HG02981 (cell line): Measurements from ENCODE around the gene TFAP2C.
"Not testable (repeated sequence)": the region's sequence is repeated elsewhere in the genome, so short reads cannot be mapped to it uniquely, and the experiment has no call there.

Source experiments
- ATAC-seq: cut with Tn5 transposase; IDR thresholded peaks from one replicate; pipeline ENCODE4 v1.9.1; 2021; ENCODE audit warnings: mild to moderate bottlenecking, moderate library complexity; ENCODE audit not compliant: unreplicated experiment

TFAP2C gene

DNA sequence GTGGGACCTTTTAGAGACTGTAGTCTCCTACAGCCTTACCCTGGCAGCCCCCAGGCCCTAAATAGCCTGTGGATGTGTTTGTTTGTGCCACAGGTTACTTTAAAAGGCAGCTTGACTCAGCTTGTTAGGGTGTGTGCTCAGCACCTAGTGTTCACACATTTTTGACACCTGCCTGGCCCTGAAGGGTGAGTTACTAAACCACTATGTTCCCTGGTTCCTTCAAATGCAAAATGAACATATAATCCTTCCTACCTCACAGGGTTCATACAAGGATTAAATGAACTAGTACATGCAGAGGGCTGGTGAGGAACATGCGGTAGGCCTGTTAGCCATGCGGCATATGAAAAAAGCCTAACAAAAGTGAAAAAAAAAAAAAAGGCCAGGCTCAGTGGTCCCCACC is 14.9 kb upstream of the TFAP2C start:
- ATAC-seq = no peak

- ATAC-seq = no peak
Observed at GRCh38 chr20:56616716-56617115, 12.4 kb upstream of the TFAP2C start.

- no peak for ATAC-seq
Observed at GRCh38 chr20:56617489-56617888, 11.6 kb upstream of the TFAP2C start.

GRCh38 chr20:56621730-56622129 is 7.4 kb upstream of the TFAP2C start:
- no peak for ATAC-seq

GRCh38 chr20:56623930-56624329 is 5.2 kb upstream of the TFAP2C start:
- ATAC-seq = not testable (repeated sequence)

GRCh38 chr20:56624786-56625681 is 4.1 kb upstream of the TFAP2C start:
- no peak for ATAC-seq

DNA sequence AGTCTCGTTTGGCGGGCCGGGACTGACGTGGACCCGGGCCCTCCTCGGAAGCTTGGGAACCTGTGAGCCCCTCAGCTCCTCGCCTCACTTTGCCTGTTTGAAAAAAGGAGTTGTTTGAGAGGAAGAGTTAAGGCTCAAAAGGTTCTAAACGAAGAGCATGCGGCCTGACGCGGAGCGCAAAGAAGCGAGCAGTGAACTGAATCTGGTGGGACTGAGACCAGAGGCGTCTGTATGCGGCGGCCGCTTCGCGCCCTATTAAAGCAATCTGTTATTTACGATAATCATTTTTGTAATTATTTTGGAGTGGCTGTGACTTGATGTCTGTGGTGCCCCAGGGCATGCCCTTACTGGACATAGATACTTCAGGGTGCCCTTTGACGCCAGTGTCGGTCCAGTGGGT is 3.3 kb upstream of the TFAP2C start:
- ATAC-seq = no peak

DNA sequence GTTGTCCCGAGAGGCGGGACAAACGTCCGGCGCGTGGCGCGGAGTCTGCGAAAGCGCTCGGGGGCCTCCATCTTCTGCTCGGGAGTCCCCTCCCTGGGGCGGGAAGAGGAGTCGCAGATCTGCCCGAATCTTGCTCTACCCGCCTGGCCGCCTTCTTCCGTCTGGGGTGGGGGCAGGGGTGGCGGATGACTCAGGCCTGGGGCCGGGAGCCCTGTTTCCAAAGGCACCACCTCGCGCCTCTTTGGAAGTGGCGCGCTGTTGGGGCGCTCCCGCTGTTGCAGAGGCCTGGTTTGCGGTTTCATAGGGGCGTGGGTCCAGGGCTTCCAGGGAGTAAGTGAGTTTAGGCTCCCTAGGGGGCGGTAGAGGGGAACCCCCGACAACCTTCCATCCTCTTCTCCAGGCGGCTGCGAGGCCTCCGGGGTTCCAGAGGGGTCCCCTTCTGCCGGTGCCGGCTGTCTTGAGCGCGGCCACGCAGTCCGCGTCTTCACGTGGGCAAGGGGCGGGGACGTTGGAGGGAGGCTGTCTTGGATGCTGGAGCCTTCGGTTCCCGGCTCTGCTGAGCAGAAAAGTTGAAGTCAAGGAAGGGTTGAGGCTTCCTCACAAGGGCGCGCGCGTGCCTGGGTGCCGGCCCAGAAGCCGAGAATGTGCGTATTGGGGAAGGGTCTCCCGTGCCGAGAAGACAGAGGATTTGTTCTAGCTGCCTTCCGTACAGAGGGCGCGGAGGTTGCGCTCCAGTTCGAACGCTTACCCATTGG is 2.6 kb upstream of the TFAP2C start:
- ATAC-seq = no peak

DNA sequence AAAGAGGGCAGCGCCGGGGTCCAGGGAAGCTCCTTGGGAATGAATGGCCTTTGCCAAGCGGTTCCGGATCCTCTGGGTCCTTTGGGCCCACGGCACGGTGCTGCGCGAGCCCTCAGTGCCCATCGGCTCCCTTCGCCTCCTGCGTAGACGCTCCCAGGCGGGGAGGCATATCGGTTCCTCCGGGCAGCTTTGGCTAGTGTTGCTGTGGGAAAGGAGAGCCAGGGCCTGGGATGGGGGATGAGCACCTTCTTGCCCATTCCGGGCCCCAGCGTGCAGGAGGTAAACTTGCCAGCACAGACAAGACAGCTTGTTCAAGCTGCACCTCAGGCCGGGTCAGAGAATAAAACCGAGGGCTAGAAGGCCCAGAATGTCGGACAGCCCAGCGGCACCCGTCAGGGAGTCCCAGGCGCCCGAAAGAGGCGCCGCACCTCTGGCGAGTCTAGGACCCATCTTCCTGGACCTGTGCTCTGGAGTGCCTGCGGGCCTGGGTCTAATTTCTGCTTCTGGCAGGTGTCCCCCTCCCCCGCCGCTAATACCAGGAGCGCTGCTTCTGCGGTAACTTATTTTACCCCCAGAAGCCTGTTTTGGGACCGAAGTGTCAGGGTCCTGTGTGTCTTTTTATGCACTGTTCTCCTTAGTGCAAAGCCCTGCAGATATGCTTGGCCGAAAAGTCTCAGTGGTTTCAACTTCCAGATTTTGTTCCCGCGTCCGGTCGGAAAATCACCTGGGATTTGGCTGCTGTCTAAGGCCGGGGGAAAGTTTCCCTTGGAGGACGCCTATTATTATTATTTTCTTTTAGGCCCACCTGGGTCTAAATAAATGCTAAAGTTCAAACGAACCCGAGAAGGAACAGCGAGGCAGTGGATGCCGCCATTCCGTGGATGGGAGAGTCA is 1.7 kb upstream of the TFAP2C start:
- no peak for ATAC-seq

DNA sequence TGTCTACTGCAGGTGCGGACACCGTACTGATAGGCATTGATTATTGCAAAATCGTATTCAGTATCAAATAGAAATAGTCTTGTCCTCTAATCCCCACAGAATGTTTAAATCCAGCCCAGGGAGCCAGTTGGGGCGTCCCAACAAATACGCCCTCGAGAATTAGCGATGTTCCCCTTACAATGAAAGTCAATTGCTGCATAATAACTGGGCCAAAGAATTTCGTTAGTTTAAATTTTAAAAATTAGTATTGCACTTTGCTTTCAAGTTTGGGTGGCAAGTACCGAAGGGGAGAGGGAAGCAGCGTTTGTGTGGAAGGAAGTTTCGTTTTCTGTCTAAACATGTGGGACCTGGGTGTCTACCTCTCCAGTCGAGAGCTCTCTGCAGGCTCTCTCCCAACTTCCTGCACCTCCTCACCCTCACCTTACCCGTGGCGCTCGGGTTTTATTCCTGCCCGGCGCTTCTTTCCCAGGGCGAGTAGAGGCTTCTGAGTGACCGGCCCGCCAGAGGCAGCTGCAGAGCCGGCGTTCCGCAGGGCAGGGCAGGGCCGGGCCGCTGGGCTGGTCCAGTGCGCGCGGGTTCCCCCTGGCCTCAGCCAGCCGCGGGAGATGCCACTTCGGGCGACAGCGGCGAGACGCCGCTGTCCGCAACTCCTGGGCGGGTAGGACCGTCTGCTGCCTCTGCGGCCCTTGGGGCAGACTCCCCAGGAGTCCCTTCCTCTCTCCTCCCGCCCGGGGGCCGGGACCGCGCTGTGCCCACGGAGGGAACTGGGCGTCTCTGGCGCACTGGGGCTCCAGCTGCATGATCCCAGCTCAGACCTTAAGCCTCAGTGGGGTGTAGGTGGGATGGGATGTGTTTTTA is 862 bp upstream of the TFAP2C start:
- ATAC-seq = no peak

- ATAC-seq = no peak
Observed at GRCh38 chr20:56629464-56630085, 469 bp downstream of the TFAP2C start.

- ATAC-seq = no peak
Observed at GRCh38 chr20:56630086-56630493, 984 bp downstream of the TFAP2C start.

- ATAC-seq = no peak
Observed at GRCh38 chr20:56630506-56631317, 1.6 kb downstream of the TFAP2C start.

DNA sequence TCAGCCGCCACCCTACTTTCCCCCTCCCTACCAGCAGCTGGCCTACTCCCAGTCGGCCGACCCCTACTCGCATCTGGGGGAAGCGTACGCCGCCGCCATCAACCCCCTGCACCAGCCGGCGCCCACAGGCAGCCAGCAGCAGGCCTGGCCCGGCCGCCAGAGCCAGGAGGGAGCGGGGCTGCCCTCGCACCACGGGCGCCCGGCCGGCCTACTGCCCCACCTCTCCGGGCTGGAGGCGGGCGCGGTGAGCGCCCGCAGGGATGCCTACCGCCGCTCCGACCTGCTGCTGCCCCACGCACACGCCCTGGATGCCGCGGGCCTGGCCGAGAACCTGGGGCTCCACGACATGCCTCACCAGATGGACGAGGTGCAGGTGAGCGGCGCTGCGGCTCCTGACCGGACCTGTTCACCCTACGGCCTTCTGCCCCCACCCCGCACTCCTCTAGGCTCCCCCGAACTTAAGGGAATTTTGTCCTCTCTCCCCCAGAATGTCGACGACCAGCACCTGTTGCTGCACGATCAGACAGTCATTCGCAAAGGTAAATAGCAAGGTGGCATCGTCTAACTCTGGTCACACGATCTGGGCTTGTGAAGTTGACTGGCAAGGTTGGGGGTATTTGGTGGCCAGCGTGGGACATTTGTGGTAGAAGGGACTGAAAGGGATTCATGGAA is 2.3 kb downstream of the TFAP2C start:
- no peak for ATAC-seq

DNA sequence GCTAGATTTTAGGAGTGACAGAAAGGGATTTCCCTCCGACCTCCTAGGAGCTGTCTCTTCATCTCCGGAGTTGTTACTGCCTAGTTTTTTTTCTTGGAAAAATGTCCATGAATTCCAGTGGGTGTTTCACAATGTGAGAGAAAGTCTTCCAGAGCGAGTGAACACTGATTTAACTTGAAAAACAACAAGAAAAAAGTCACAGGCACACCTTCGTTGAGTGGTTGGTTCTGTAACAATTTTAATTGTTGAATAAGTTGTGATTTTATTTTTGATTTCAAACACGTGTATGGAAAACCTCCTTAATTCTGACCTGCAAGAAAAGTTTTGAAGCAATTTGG is 2.9 kb downstream of the TFAP2C start:
- ATAC-seq = no peak

DNA sequence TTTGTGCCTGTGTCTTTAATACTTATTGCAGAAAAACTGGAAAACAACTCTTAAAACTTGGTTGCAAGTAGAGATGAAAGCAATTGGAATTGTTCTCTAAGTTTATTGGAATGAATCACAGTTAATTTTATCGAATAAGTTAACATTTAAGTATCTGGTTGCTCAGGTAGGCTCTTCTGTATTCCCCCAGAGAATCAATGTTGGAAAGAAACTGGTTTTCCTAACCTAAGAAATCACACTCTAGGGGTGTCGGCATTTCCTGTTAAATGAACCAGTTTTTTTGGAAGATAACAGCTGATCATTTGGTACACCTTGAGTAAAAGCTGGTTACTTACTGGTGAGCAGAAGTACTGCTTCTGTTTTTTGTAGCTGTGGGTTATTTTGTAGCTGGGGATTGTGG is 5.2 kb downstream of the TFAP2C start:
- ATAC-seq = no peak

- no peak for ATAC-seq
Observed at GRCh38 chr20:56634735-56635385, 5.8 kb downstream of the TFAP2C start.

DNA sequence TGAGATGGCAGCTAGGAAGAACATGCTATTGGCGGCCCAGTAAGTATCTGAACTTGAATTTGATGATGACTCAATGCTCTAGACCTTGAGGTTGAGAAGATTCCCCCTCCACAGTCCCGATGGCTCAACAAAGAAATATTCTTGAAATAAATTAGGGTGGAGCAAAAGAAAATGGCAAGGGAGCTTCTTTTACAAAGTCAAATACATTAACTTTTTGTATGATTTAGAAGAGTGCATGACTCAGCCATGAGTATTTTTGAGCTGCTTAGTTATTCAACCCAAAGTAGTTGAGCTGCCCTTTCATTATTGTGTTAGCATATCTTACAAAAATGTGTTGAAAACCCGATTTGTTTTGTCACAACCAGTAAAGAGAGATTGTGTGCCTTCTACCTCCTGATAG is 7.6 kb downstream of the TFAP2C start:
- ATAC-seq = no peak
